K562 (cell line): ENCODE data around the gene KPNA1. TPM values are rescaled to one million over a fixed set of nuclear protein-coding genes. Genes with fewer than 3 reads are reported as not detected.

Source experiments
- ESRRB ChIP-seq: fragments of 250-450 bp; sonication (Bioruptor Pico); IDR thresholded peaks from 2 replicates; pipeline ENCODE4 v1.5.0; 2020; ENCODE audit warnings: mild to moderate bottlenecking, moderate library complexity, borderline replicate concordance
- SOX6 ChIP-seq: fragments of 450-650 bp; IDR thresholded peaks from 2 replicates; pipeline ENCODE4 v1.6.1; 2014; ENCODE audit warnings: mild to moderate bottlenecking
- SRSF7 ChIP-seq: fragments of 200-400 bp; formaldehyde crosslinking; optimal IDR thresholded peaks from 2 replicates; pipeline ENCODE3; 2017; ENCODE audit warnings: mild to moderate bottlenecking, low read depth, low read length
- YY1 ChIP-seq, 3 experiments: IDR thresholded peaks; 2 replicates each; pipeline ENCODE4 v1.6.1; 2011; ENCODE audit warnings: low read length in 2 of 3, mild to moderate bottlenecking in 2 of 3, moderate library complexity in 2 of 3, borderline replicate concordance in 1 of 3, control low read depth in 1 of 3, low read depth in 1 of 3; ENCODE audit not compliant: insufficient read depth in 3 of 3, insufficient replicate concordance in 2 of 3, control insufficient read depth in 1 of 3, insufficient read length in 1 of 3; ENCODE audit errors: extremely low read depth in 1 of 3
- polyA plus RNA-seq, 8 experiments: library from polyadenylated mRNA; depleted of rRNA in 4 of 8; stranded (reverse) in 5 of 8; unstranded in 3 of 8; fragments of >200 nt; fragmentation: Nextera tagmentation in 2 of 8; fragmentation: Illumina TruSeq in 1 of 8; extraction: Ambion mirVana in 2 of 8; extraction: Trizol in 1 of 8; gene quantifications; 2 replicates each; pipeline versions ENCODE4 v1.2.1 to v1.2.3, GENCODE V29; 2011 to 2014; ENCODE audit warnings: inconsistent platforms in 1 of 8, missing spikeins in 1 of 8
- total RNA-seq, 7 experiments: library from RNA; depleted of rRNA in 6 of 7; stranded (reverse); fragments of >200 nt in 6 of 7; fragmentation: Illumina TruSeq in 2 of 7; extraction: Trizol in 2 of 7; gene quantifications; 2 replicates each; pipeline versions ENCODE4 v1.2.1 to v1.2.3, GENCODE V29; 2011 to 2021; ENCODE audit warnings: low replicate concordance in 1 of 7
- TF ChIP-seq, protein P1 (sequence below), 3 experiments: fragments of 200-800 bp in 1 of 3; fragments of 250-450 bp in 1 of 3; fragments of 450-650 bp in 1 of 3; sonication (Bioruptor Pico) in 1 of 3; sonication (Bioruptor generic) in 1 of 3; formaldehyde crosslinking in 1 of 3; IDR thresholded peaks; 2 replicates each; pipeline versions ENCODE4 v1.6.1 to v1.8.0; 2016 to 2022; ENCODE audit warnings: mild to moderate bottlenecking in 2 of 3, missing genetic modification characterization in 2 of 3, missing compliant biosample characterization in 1 of 3, moderate library complexity in 1 of 3
- TF ChIP-seq, protein P2 (sequence below), 2 experiments: fragments of 150-350 bp in 1 of 2; IDR thresholded peaks; 2 replicates each; pipeline ENCODE4 v1.6.1; 2012 to 2016; ENCODE audit warnings: low read depth in 2 of 2, low read length in 2 of 2, mild to moderate bottlenecking in 1 of 2, moderate library complexity in 1 of 2
- TF ChIP-seq, protein P3 (sequence below): IDR thresholded peaks from 3 replicates; pipeline ENCODE4 v1.6.1; 2011; ENCODE audit warnings: borderline replicate concordance, mild to moderate bottlenecking, moderate library complexity; ENCODE audit not compliant: insufficient read length; ENCODE audit errors: extremely low read depth

KPNA1 gene
- total and polyA plus RNA-seq, 9 of the 15 experiments (the other 6 are each of a cell fraction or from before 2014, with no cell fraction given): 9.3 to 53.8 (median 33.5) TPM

DNA sequence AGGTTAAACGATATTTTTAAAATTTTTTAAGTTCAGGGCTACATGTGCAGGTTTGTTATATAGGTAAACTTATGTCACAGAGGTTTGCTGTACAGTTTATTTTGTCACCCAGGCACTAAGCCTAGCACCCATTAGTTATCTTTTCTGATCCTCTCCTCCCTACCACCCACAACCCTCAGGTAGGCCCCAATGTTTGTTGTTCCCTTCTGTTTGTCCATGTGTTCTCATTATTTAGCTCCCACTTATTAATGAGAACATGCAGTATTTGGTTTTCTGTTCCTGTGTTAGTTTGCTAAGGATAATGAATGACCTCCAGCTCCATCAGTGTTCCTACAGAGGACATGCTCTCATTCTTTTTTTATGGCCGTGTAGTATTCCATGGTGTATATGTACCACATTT lies 115.8 kb downstream of the KPNA1 start (continued):
- TF ChIP-seq, protein P1, sequence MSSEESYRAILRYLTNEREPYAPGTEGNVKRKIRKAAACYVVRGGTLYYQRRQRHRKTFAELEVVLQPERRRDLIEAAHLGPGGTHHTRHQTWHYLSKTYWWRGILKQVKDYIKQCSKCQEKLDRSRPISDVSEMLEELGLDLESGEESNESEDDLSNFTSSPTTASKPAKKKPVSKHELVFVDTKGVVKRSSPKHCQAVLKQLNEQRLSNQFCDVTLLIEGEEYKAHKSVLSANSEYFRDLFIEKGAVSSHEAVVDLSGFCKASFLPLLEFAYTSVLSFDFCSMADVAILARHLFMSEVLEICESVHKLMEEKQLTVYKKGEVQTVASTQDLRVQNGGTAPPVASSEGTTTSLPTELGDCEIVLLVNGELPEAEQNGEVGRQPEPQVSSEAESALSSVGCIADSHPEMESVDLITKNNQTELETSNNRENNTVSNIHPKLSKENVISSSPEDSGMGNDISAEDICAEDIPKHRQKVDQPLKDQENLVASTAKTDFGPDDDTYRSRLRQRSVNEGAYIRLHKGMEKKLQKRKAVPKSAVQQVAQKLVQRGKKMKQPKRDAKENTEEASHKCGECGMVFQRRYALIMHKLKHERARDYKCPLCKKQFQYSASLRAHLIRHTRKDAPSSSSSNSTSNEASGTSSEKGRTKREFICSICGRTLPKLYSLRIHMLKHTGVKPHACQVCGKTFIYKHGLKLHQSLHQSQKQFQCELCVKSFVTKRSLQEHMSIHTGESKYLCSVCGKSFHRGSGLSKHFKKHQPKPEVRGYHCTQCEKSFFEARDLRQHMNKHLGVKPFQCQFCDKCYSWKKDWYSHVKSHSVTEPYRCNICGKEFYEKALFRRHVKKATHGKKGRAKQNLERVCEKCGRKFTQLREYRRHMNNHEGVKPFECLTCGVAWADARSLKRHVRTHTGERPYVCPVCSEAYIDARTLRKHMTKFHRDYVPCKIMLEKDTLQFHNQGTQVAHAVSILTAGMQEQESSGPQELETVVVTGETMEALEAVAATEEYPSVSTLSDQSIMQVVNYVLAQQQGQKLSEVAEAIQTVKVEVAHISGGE (CRISPR knock-in tag; IDR thresholded peaks at IDR 0.05): no peak
- TF ChIP-seq, protein P2, sequence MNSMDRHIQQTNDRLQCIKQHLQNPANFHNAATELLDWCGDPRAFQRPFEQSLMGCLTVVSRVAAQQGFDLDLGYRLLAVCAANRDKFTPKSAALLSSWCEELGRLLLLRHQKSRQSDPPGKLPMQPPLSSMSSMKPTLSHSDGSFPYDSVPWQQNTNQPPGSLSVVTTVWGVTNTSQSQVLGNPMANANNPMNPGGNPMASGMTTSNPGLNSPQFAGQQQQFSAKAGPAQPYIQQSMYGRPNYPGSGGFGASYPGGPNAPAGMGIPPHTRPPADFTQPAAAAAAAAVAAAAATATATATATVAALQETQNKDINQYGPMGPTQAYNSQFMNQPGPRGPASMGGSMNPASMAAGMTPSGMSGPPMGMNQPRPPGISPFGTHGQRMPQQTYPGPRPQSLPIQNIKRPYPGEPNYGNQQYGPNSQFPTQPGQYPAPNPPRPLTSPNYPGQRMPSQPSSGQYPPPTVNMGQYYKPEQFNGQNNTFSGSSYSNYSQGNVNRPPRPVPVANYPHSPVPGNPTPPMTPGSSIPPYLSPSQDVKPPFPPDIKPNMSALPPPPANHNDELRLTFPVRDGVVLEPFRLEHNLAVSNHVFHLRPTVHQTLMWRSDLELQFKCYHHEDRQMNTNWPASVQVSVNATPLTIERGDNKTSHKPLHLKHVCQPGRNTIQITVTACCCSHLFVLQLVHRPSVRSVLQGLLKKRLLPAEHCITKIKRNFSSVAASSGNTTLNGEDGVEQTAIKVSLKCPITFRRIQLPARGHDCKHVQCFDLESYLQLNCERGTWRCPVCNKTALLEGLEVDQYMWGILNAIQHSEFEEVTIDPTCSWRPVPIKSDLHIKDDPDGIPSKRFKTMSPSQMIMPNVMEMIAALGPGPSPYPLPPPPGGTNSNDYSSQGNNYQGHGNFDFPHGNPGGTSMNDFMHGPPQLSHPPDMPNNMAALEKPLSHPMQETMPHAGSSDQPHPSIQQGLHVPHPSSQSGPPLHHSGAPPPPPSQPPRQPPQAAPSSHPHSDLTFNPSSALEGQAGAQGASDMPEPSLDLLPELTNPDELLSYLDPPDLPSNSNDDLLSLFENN (IDR thresholded peaks at IDR 0.05; ENCODE audit: low read depth in 2 of 2, low read length in 2 of 2): no peak
- TF ChIP-seq ESRRB (no peak), YY1 (IDR thresholded peaks at IDR 0.05; ENCODE audit: borderline replicate concordance in 1 of 3, control insufficient read depth in 1 of 3, extremely low read depth in 1 of 3, insufficient read depth in 3 of 3, insufficient read length in 1 of 3, insufficient replicate concordance in 2 of 3, low read depth in 1 of 3, low read length in 2 of 3) (no peak), SRSF7 (no peak), SOX6 (no peak)
- TF ChIP-seq, protein P3, sequence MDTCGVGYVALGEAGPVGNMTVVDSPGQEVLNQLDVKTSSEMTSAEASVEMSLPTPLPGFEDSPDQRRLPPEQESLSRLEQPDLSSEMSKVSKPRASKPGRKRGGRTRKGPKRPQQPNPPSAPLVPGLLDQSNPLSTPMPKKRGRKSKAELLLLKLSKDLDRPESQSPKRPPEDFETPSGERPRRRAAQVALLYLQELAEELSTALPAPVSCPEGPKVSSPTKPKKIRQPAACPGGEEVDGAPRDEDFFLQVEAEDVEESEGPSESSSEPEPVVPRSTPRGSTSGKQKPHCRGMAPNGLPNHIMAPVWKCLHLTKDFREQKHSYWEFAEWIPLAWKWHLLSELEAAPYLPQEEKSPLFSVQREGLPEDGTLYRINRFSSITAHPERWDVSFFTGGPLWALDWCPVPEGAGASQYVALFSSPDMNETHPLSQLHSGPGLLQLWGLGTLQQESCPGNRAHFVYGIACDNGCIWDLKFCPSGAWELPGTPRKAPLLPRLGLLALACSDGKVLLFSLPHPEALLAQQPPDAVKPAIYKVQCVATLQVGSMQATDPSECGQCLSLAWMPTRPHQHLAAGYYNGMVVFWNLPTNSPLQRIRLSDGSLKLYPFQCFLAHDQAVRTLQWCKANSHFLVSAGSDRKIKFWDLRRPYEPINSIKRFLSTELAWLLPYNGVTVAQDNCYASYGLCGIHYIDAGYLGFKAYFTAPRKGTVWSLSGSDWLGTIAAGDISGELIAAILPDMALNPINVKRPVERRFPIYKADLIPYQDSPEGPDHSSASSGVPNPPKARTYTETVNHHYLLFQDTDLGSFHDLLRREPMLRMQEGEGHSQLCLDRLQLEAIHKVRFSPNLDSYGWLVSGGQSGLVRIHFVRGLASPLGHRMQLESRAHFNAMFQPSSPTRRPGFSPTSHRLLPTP: no peak
